H9 (cell line): Measurements from ENCODE around the gene ROM1. TPM values are rescaled to one million over a fixed set of nuclear protein-coding genes. Genes with fewer than 3 reads are reported as not detected.
A peak's percentile ranks its signal among the peaks of the same experiment; 100 is the strongest.

Experiments
- DNase-seq: peaks from one replicate; pipeline ENCODE4 v3.0.0-alpha.2; 2017
- H2AFZ ChIP-seq: one replicate; pipeline ENCODE4 v1.6.1; 2013; ENCODE audit warnings: mild to moderate bottlenecking, low read length, control low read depth, moderate library complexity
- H2AK5ac ChIP-seq: 2 replicates; pipeline ENCODE4 v1.6.1; 2013; ENCODE audit warnings: low read length, control low read depth, mixed read lengths; ENCODE audit not compliant: insufficient read length
- H2BK120ac ChIP-seq: one replicate; pipeline ENCODE4 v1.6.1; 2013; ENCODE audit warnings: low read depth, mild to moderate bottlenecking, low read length, control low read depth, inconsistent platforms; ENCODE audit not compliant: poor library complexity, severe bottlenecking
- H2BK12ac ChIP-seq: 2 replicates; pipeline ENCODE4 v1.6.1; 2013; ENCODE audit warnings: low read length, control low read depth, mixed read lengths, low read depth; ENCODE audit not compliant: insufficient read length
- H2BK15ac ChIP-seq: 2 replicates; pipeline ENCODE4 v1.6.1; 2013; ENCODE audit warnings: low read depth, low read length, control low read depth
- H2BK20ac ChIP-seq: one replicate; pipeline ENCODE4 v1.6.1; 2013; ENCODE audit warnings: low read depth, mild to moderate bottlenecking, low read length, control low read depth, inconsistent platforms; ENCODE audit not compliant: poor library complexity, severe bottlenecking
- H2BK5ac ChIP-seq: 2 replicates; pipeline ENCODE4 v1.6.1; 2013; ENCODE audit warnings: low read length, control low read depth, mixed read lengths; ENCODE audit not compliant: insufficient read length
- H3K14ac ChIP-seq: 2 replicates; pipeline ENCODE4 v1.6.1; 2013; ENCODE audit warnings: low read length, control low read depth; ENCODE audit not compliant: insufficient read depth
- H3K18ac ChIP-seq: 2 replicates; pipeline ENCODE4 v1.6.1; 2013; ENCODE audit warnings: low read depth, mild to moderate bottlenecking, mixed read lengths, low read length, control low read depth; ENCODE audit not compliant: insufficient read length
- H3K23ac ChIP-seq: 2 replicates; pipeline ENCODE4 v1.6.1; 2013; ENCODE audit warnings: low read length, control low read depth, mixed read lengths, low read depth; ENCODE audit not compliant: insufficient read length
- H3K23me2 ChIP-seq: 2 replicates; pipeline ENCODE4 v1.6.1; 2013; ENCODE audit warnings: low read depth, mild to moderate bottlenecking, mixed read lengths, low read length, control low read depth; ENCODE audit not compliant: insufficient read length, poor library complexity, severe bottlenecking
- H3K27ac ChIP-seq: 2 replicates; pipeline ENCODE4 v1.5.1; 2013; ENCODE audit warnings: low read length, control low read depth, mixed read lengths, low read depth; ENCODE audit not compliant: insufficient read length
- H3K27me3 ChIP-seq: 2 replicates; pipeline ENCODE4 v1.6.1; 2013; ENCODE audit warnings: low read length, control low read depth, inconsistent platforms; ENCODE audit not compliant: insufficient read depth
- H3K4ac ChIP-seq: 2 replicates; pipeline ENCODE4 v1.6.1; 2013; ENCODE audit warnings: low read depth, mild to moderate bottlenecking, control low read depth, inconsistent platforms, low read length, moderate library complexity
- H3K4me1 ChIP-seq: 2 replicates; pipeline ENCODE4 v1.6.1; 2013; ENCODE audit warnings: low read length, control low read depth, inconsistent platforms; ENCODE audit not compliant: insufficient read depth
- H3K4me2 ChIP-seq: 2 replicates; pipeline ENCODE4 v1.6.1; 2013; ENCODE audit warnings: low read length, control low read depth, mixed read lengths; ENCODE audit not compliant: insufficient read length, insufficient read depth
- H3K56ac ChIP-seq: 2 replicates; pipeline ENCODE4 v1.6.1; 2013; ENCODE audit warnings: low read depth, mild to moderate bottlenecking, mixed read lengths, low read length, control low read depth; ENCODE audit not compliant: insufficient read length
- H3K79me1 ChIP-seq: 2 replicates; pipeline ENCODE4 v1.6.1; 2013; ENCODE audit warnings: low read depth, mild to moderate bottlenecking, moderate library complexity, low read length, control low read depth, inconsistent platforms; ENCODE audit not compliant: insufficient read depth, poor library complexity, severe bottlenecking
- H3K79me2 ChIP-seq: 2 replicates; pipeline ENCODE4 v1.6.1; 2013; ENCODE audit warnings: low read length, control low read depth, inconsistent platforms; ENCODE audit not compliant: insufficient read depth
- H3K9ac ChIP-seq: 2 replicates; pipeline ENCODE4 v1.6.1; 2013; ENCODE audit warnings: low read length, control low read depth, mixed read lengths; ENCODE audit not compliant: insufficient read length; ENCODE audit errors: extremely low read depth
- H3K9me3 ChIP-seq: one replicate; pipeline ENCODE4 v1.6.1; 2013; ENCODE audit warnings: low read depth, low read length, inconsistent platforms; ENCODE audit not compliant: control insufficient read depth
- H3T11ph ChIP-seq: one replicate; pipeline ENCODE4 v1.6.1; 2013; ENCODE audit warnings: mild to moderate bottlenecking, low read length, control low read depth, inconsistent platforms
- H4K20me1 ChIP-seq: one replicate; pipeline ENCODE4 v1.6.1; 2013; ENCODE audit not compliant: control insufficient read depth, insufficient read length, insufficient read depth
- H4K5ac ChIP-seq: 2 replicates; pipeline ENCODE4 v1.6.1; 2013; ENCODE audit warnings: low read depth, mild to moderate bottlenecking, mixed read lengths, low read length, control low read depth; ENCODE audit not compliant: insufficient read length
- H4K8ac ChIP-seq: replicated peaks from 2 replicates; pipeline ENCODE4 v1.6.1; 2013; ENCODE audit warnings: low read length, control low read depth, mixed read lengths, low read depth; ENCODE audit not compliant: insufficient read length
- H4K91ac ChIP-seq: 2 replicates; pipeline ENCODE4 v1.6.1; 2013; ENCODE audit warnings: low read depth, mild to moderate bottlenecking, moderate library complexity, mixed read lengths, low read length, control low read depth; ENCODE audit not compliant: insufficient read length
- H3K27ac Mint-ChIP-seq, 3 experiments: 2 replicates in 2 of 3; 3 replicates in 1 of 3; pipeline ENCODE4 v1.8.0; 2020 to 2021; ENCODE audit warnings: mixed read lengths in 3 of 3, mild to moderate bottlenecking in 1 of 3, moderate library complexity in 1 of 3
- H3K27me3 Mint-ChIP-seq: 2 replicates; pipeline ENCODE4 v1.8.0; 2021; ENCODE audit warnings: low read depth, mild to moderate bottlenecking, moderate library complexity, mixed read lengths
- H3K36me3 Mint-ChIP-seq, 3 experiments: 2 replicates in 2 of 3; 3 replicates in 1 of 3; pipeline ENCODE4 v1.8.0; 2020 to 2021; ENCODE audit warnings: low read depth in 3 of 3, mixed read lengths in 3 of 3; ENCODE audit not compliant: insufficient read depth in 1 of 3
- H3K4me1 Mint-ChIP-seq, 2 experiments: 2 replicates each; pipeline ENCODE4 v1.8.0; 2020; ENCODE audit warnings: mixed read lengths in 2 of 2
- H3K4me3 Mint-ChIP-seq, 2 experiments: 2 replicates in 1 of 2; 3 replicates in 1 of 2; pipeline ENCODE4 v1.8.0; 2020 to 2021; ENCODE audit warnings: mild to moderate bottlenecking in 2 of 2, mixed read lengths in 2 of 2, moderate library complexity in 1 of 2
- H3K9me3 Mint-ChIP-seq, 2 experiments: 2 replicates in 1 of 2; 3 replicates in 1 of 2; pipeline ENCODE4 v1.8.0; 2020; ENCODE audit warnings: mild to moderate bottlenecking in 2 of 2, mixed read lengths in 2 of 2, moderate library complexity in 1 of 2
- WGBS: extraction: QIAGEN DNeasy Blood & Tissue Kit; methylation state at CpG from one replicate; pipeline ENCODE4 v1.1.7; 2013; ENCODE audit warnings: missing lambda C conversion rate, low lambda C conversion rate, mixed read lengths; ENCODE audit not compliant: insufficient read length; ENCODE audit errors: extremely low coverage; 5-methylcytosine and 5-hydroxymethylcytosine counted together
- total RNA-seq: library from RNA; stranded (reverse); gene quantifications from 2 replicates; pipeline ENCODE4 v1.2.1, GENCODE V29; 2021
- TF ChIP-seq, protein P1 (sequence below): fragments of 200-600 bp; sonication (generic); conservative IDR thresholded peaks from 3 replicates; pipeline ENCODE4 v1.8.0; 2021; ENCODE audit warnings: antibody characterized with exemption, mild to moderate bottlenecking

Gene ROM1
- total RNA-seq, 1 experiment from 2014 or later = 0.79 TPM

DNA sequence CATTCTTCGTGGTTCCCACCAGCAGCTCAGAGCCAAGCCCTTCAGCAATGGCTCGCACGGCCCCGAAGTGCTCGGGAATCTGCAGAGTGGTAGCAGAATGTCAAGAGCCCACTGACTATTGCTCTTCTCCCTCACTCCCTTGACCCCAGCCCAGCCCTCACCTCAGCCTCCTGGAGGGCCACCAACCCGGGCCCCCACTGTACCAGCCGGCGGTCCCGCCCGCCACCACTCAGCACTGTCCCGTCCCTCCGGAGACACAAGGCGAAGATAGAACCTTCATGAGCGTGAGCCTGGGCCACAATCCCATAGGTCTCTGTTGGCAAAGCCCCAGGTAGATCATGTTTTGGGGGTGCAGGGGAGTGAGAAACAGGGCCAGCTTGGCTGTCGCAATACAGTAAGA lies 7.2 kb upstream of the ROM1 start:
- Histone ChIP-seq H3K4me2 (no peak overlapping the region), H4K5ac (no peak overlapping the region), H2AFZ (no peak overlapping the region), H4K91ac (no peak overlapping the region), H3K4ac (no peak overlapping the region), H3T11ph (no peak overlapping the region), H3K9ac (no peak overlapping the region), H2BK5ac (no peak overlapping the region), H2BK120ac (no peak overlapping the region), H2BK15ac (no peak overlapping the region), H3K23me2 (peaks cover 4% of the 10 kb centered on the region), H3K27ac (no peak overlapping the region), H3K14ac (no peak overlapping the region; the same call in 1 of the 2 replicates), H3K27me3 (peaks cover 12% of the 10 kb centered on the region; the same call in 1 of the 2 replicates), H2BK20ac (no peak overlapping the region), H3K79me2 (no peaks in the 10 kb centered on the region), H4K20me1 (peaks cover 2% of the 10 kb centered on the region), H3K56ac (no peak overlapping the region), H3K23ac (no peak overlapping the region), H3K79me1 (no peaks in the 10 kb centered on the region), H3K9me3 (no peaks in the 10 kb centered on the region), H3K18ac (no peak overlapping the region), H4K8ac (no peak overlapping the region), H2AK5ac (no peak overlapping the region), H3K4me1 (0 out of 2 replicates have a peak, but pooled peaks cover 2% of the 10 kb centered on the region), H2BK12ac (no peak overlapping the region)
- DNase-seq = no peak
- Mint-ChIP-seq H3K36me3 (peaks cover 8 to 23% (median 13%) of the 10 kb centered on the region in 3 experiments; a peak in 6 of 7 replicates), H3K9me3 (no peaks in the 10 kb centered on the region), H3K27ac (peak overlapping the region in 1 of 3 experiments; percentile 35; a peak in 1 of 7 replicates), H3K27me3 (peaks cover 29% of the 10 kb centered on the region), H3K4me1 (peaks cover 33 to 60% of the 10 kb centered on the region in 2 experiments), H3K4me3 (no peak overlapping the region)
- TF ChIP-seq, protein P1, sequence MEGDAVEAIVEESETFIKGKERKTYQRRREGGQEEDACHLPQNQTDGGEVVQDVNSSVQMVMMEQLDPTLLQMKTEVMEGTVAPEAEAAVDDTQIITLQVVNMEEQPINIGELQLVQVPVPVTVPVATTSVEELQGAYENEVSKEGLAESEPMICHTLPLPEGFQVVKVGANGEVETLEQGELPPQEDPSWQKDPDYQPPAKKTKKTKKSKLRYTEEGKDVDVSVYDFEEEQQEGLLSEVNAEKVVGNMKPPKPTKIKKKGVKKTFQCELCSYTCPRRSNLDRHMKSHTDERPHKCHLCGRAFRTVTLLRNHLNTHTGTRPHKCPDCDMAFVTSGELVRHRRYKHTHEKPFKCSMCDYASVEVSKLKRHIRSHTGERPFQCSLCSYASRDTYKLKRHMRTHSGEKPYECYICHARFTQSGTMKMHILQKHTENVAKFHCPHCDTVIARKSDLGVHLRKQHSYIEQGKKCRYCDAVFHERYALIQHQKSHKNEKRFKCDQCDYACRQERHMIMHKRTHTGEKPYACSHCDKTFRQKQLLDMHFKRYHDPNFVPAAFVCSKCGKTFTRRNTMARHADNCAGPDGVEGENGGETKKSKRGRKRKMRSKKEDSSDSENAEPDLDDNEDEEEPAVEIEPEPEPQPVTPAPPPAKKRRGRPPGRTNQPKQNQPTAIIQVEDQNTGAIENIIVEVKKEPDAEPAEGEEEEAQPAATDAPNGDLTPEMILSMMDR = no peak
- no CpG with 5 or more reads among the region's 15 CpGs for WGBS
